NCI-H460 (cell line): Measurements from ENCODE around the gene PAX1. TPM values are rescaled to one million over a fixed set of nuclear protein-coding genes. Genes with fewer than 3 reads are reported as not detected.

Source experiments
- DNase-seq: peaks from one replicate; pipeline ENCODE4 v3.0.0-alpha.2; 2016; ENCODE audit warnings: low read depth; ENCODE audit errors: extremely low read depth
- total RNA-seq: library from RNA; depleted of rRNA; stranded (reverse); fragments of >200 nt; shearing (Covaris generic); gene quantifications from 2 replicates; pipeline ENCODE4 v1.2.3, GENCODE V29; 2014

The PAX1 gene
- total RNA-seq, 1 experiment from 2014 or later, result 0.54 TPM

- DNase-seq, result peak; percentile 29
Measured at GRCh38 chr20:21702553-21703470, 2.7 kb upstream of the PAX1 start.

- no peak for DNase-seq
Measured at GRCh38 chr20:21703717-21704407, 1.6 kb upstream of the PAX1 start.

GRCh38 chr20:21704408-21705385 lies 767 bp upstream of the PAX1 start:
- no peak for DNase-seq

- no peak for DNase-seq
Measured at GRCh38 chr20:21706261-21707195, 1.1 kb downstream of the PAX1 start.

- DNase-seq, result no peak
Measured at GRCh38 chr20:21707267-21707666, 1.8 kb downstream of the PAX1 start.

GRCh38 chr20:21707999-21708737 lies 2.7 kb downstream of the PAX1 start:
- no peak for DNase-seq

- no peak for DNase-seq
Measured at GRCh38 chr20:21708738-21709534, 3.5 kb downstream of the PAX1 start.

- no peak for DNase-seq
Measured at GRCh38 chr20:21709535-21709904, 4.1 kb downstream of the PAX1 start.

- DNase-seq, result no peak
Measured at GRCh38 chr20:21710341-21710740, 4.9 kb downstream of the PAX1 start.

- no peak for DNase-seq
Measured at GRCh38 chr20:21710863-21711431, 5.5 kb downstream of the PAX1 start.

- no peak for DNase-seq
Measured at GRCh38 chr20:21712443-21713059, 7.1 kb downstream of the PAX1 start.

GRCh38 chr20:21713470-21713869 lies 8.0 kb downstream of the PAX1 start:
- no peak for DNase-seq

GRCh38 chr20:21713901-21714296 lies 8.4 kb downstream of the PAX1 start:
- DNase-seq, result no peak

- DNase-seq, result no peak
Measured at GRCh38 chr20:21714297-21715192, 9.1 kb downstream of the PAX1 start.

- no peak for DNase-seq
Measured at GRCh38 chr20:21715193-21715881, 9.9 kb downstream of the PAX1 start.
